A673 (cell line): ENCODE measurements around the gene ANGPTL2. TPM values are rescaled to one million over a fixed set of nuclear protein-coding genes. Genes with fewer than 3 reads are reported as not detected.
A peak's percentile ranks its signal among the peaks of the same experiment; 100 is the strongest.

ENCODE experiments used
- BruUV-seq: library from RNA; stranded (reverse); fragments of 400-500 nt; replicated peaks from 2 replicates; lab custom pipeline; 2021; lab: Mats Ljungman, UMichigan
- CTCF ChIA-PET: fragments of 300-600 bp; sonication (Branson Sonifier 250); formaldehyde crosslinking; loops from one replicate; lab custom pipeline; 2022; ENCODE audit warnings: antibody characterized with exemption; lab: Charles Lee
- POLR2A ChIA-PET: fragments of 300-600 bp; sonication (Branson Sonifier 250); formaldehyde crosslinking; loops from one replicate; lab custom pipeline; 2022; ENCODE audit warnings: antibody characterized with exemption; ENCODE audit not compliant: low non-redundant PET; lab: Charles Lee
- DNase-seq: peaks from one replicate; pipeline ENCODE4 v3.0.0-alpha.2; 2015; ENCODE audit warnings: low spot score
- H3K27ac ChIP-seq: fragments of 200-600 bp; sonication (generic); 2 replicates; pipeline ENCODE4 v1.5.1; 2016; ENCODE audit warnings: mixed run types, low read depth, mild to moderate bottlenecking, mixed read lengths, antibody characterized with exemption, low read length; ENCODE audit not compliant: poor library complexity, severe bottlenecking
- H3K27me3 ChIP-seq: fragments of 200-600 bp; sonication (generic); replicated peaks from 2 replicates; pipeline ENCODE4 v1.6.1; 2017; ENCODE audit warnings: mixed run types, low read depth, mild to moderate bottlenecking, mixed read lengths, antibody characterized with exemption, low read length; ENCODE audit not compliant: insufficient read depth, poor library complexity
- H3K36me3 ChIP-seq: fragments of 200-600 bp; sonication (generic); 2 replicates; pipeline ENCODE4 v1.6.1; 2016; ENCODE audit warnings: mixed run types, mild to moderate bottlenecking, mixed read lengths, antibody characterized with exemption, low read length; ENCODE audit not compliant: insufficient read depth, poor library complexity, severe bottlenecking
- H3K4me1 ChIP-seq: fragments of 200-600 bp; sonication (generic); 2 replicates; pipeline ENCODE4 v1.6.1; 2017; ENCODE audit warnings: mixed run types, mild to moderate bottlenecking, mixed read lengths, antibody characterized with exemption, low read length; ENCODE audit not compliant: insufficient read depth, poor library complexity, severe bottlenecking
- H3K4me3 ChIP-seq: fragments of 200-600 bp; sonication (generic); 2 replicates; pipeline ENCODE4 v1.5.1; 2016; ENCODE audit warnings: low read depth, mixed run types, mild to moderate bottlenecking, mixed read lengths, low read length; ENCODE audit not compliant: poor library complexity, severe bottlenecking
- H3K9me3 ChIP-seq: fragments of 200-600 bp; sonication (generic); 2 replicates; pipeline ENCODE4 v1.6.1; 2016; ENCODE audit warnings: mixed run types, low read depth, mild to moderate bottlenecking, mixed read lengths, antibody characterized with exemption, low read length; ENCODE audit not compliant: poor library complexity, severe bottlenecking
- EZH2 ChIP-seq: fragments of 200-600 bp; sonication (generic); IDR thresholded peaks from 2 replicates; pipeline ENCODE4 v1.6.1; 2017; ENCODE audit warnings: borderline replicate concordance, low read depth, mild to moderate bottlenecking, mixed read lengths, antibody characterized with exemption, low read length; ENCODE audit not compliant: poor library complexity, severe bottlenecking
- intact Hi-C: fragments of 100-400 bp; cut with micrococcal nuclease; formaldehyde crosslinking; loops from one replicate; pipeline ENCODE4 v1.10.0; 2022; ENCODE audit not compliant: unreplicated experiment
- total RNA-seq: library from RNA; stranded (reverse); gene quantifications from 2 replicates; pipeline ENCODE4 v1.2.3, GENCODE V29; 2021
- TF ChIP-seq, protein P1 (sequence below): fragments of 300-800, 200-600 bp; sonication (generic); conservative IDR thresholded peaks from 2 replicates; pipeline ENCODE4 v1.5.1; 2017; ENCODE audit warnings: low read depth, mild to moderate bottlenecking, antibody characterized with exemption, low read length, moderate library complexity, mixed read lengths

ANGPTL2 gene
- total RNA-seq, 1 experiment from 2014 or later, result 2.5 TPM

GRCh38 chr9:127159325-127159801 is 36.9 kb upstream of the ANGPTL2 start:
- H3K4me1 ChIP-seq, result peaks cover 38% of the 10 kb centered on the region
- peak overlapping the region; percentile 75 for H3K27ac ChIP-seq
- ChIA-PET CTCF (interaction anchor here (0.5 kb wide), 1 partner anchor 619 kb away, joined by 5 read pairs; the partner anchor contains the start of gene SH2D3C), POLR2A (interaction anchor here (0.6 kb wide), 2 partner anchors 12 to 575 kb away, joined by 4 to 8 read pairs; no protein-coding TSS in a partner anchor)
- no TSS peak for BruUV-seq
- peak; percentile 58 for DNase-seq
- H3K4me3 ChIP-seq, result no peak overlapping the region
- no peaks in the 10 kb centered on the region for H3K9me3 ChIP-seq
- no peaks in the 10 kb centered on the region for H3K36me3 ChIP-seq
- no peak for TF ChIP-seq EZH2
- TF ChIP-seq, protein P1, sequence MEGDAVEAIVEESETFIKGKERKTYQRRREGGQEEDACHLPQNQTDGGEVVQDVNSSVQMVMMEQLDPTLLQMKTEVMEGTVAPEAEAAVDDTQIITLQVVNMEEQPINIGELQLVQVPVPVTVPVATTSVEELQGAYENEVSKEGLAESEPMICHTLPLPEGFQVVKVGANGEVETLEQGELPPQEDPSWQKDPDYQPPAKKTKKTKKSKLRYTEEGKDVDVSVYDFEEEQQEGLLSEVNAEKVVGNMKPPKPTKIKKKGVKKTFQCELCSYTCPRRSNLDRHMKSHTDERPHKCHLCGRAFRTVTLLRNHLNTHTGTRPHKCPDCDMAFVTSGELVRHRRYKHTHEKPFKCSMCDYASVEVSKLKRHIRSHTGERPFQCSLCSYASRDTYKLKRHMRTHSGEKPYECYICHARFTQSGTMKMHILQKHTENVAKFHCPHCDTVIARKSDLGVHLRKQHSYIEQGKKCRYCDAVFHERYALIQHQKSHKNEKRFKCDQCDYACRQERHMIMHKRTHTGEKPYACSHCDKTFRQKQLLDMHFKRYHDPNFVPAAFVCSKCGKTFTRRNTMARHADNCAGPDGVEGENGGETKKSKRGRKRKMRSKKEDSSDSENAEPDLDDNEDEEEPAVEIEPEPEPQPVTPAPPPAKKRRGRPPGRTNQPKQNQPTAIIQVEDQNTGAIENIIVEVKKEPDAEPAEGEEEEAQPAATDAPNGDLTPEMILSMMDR, result 0 out of 2 replicates have a peak, but pooled peaks have one; percentile 25
- intact Hi-C loops, result no loop called here
- no peaks in the 10 kb centered on the region for H3K27me3 ChIP-seq

DNA sequence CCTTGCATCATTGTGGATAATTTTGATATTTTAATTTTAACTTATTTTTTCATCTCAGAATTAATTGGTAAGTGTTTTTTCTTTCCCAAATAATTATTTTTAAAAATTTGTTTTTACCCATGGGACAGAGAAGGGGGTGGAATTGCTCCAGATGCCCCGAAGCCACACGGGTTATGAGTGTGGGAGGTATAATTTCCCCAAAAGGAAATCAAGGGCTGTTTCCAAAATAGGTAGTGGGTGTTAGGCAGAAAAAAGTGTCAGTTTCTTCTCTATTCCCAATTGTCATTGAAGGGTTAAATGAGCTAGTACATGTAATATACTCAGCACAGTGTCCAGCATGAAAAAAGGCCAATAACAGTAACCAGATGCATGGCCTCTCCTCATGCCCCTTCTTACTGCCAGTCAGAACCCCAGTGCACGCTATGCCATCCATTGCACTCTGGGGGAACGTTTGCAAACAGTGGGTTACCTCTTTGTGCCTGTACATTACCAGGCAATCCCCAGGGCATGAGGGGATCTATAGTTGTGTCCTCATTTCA is 36.4 kb upstream of the ANGPTL2 start:
- H3K36me3 ChIP-seq, result no peaks in the 10 kb centered on the region
- no peak for DNase-seq
- no peaks in the 10 kb centered on the region for H3K9me3 ChIP-seq
- H3K4me1 ChIP-seq, result peaks cover 34% of the 10 kb centered on the region
- intact Hi-C loops, result no loop called here
- TF ChIP-seq, protein P1, result no peak
- no TSS peak for BruUV-seq
- no peak overlapping the region for H3K4me3 ChIP-seq
- POLR2A ChIA-PET, result interaction anchor here (0.6 kb wide), 1 partner anchor 11 kb away, joined by 4 read pairs; no protein-coding TSS in a partner anchor
- CTCF ChIA-PET, result no interaction called here
- no peaks in the 10 kb centered on the region for H3K27me3 ChIP-seq
- H3K27ac ChIP-seq, result peak overlapping the region; percentile 75

DNA sequence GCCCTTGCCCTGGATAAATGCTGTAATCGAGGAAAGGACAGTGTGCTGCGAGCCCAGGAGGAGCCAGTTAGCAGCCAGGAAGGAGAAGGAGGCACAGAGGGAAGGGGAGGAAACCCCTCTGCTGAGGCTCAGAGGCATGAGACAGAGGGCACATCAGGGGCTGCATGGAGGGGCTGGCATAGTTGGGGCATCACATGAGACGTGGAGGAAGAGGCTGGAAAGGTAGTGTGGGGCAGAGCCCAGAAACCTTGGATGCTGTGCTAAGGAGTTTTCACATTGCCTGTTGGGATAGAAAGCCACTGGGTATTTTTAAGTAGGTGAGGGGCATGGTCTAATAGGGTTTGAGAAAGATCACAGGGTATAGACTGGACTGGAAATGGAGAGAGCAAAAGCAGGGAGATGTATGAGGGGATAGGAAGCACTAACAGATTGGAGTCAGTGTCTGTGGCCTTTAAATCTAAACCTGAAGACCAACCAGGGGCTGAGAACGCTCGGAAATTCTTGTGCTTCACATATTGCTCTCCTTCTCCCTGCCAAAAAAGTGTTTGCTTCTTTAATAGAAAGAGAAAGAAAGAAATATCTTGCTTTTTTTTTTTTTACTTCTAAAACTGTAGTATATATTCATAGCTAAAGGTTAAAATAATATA is 33.0 kb upstream of the ANGPTL2 start:
- intact Hi-C loops, result no loop called here
- ChIA-PET POLR2A (no interaction called here), CTCF (no interaction called here)
- H3K27me3 ChIP-seq, result no peaks in the 10 kb centered on the region
- H3K4me3 ChIP-seq, result no peak overlapping the region
- peaks cover 17% of the 10 kb centered on the region for H3K4me1 ChIP-seq
- DNase-seq, result no peak
- no peaks in the 10 kb centered on the region for H3K36me3 ChIP-seq
- no TSS peak for BruUV-seq
- H3K9me3 ChIP-seq, result no peaks in the 10 kb centered on the region
- no peak overlapping the region for H3K27ac ChIP-seq
- no peak for TF ChIP-seq EZH2
- TF ChIP-seq, protein P1, result no peak
